HG02588 (cell line): ENCODE measurements around the gene SPDYE1.
"Not testable (repeated sequence)": the region's sequence is repeated elsewhere in the genome, so short reads cannot be mapped to it uniquely, and the experiment has no call there.

Experiments used
- ATAC-seq: cut with Tn5 transposase; IDR thresholded peaks from one replicate; pipeline ENCODE4 v1.9.1; 2021; ENCODE audit warnings: mild to moderate bottlenecking, moderate library complexity; ENCODE audit not compliant: unreplicated experiment

SPDYE1 gene

GRCh38 chr7:43990829-43991228, 6.9 kb upstream of the SPDYE1 start:
- not testable (repeated sequence) for ATAC-seq

GRCh38 chr7:43992896-43993295, 4.8 kb upstream of the SPDYE1 start:
- peak; percentile 80 for ATAC-seq

- not testable (repeated sequence) for ATAC-seq
Measured at GRCh38 chr7:43994681-43995080, 3.0 kb upstream of the SPDYE1 start.

GRCh38 chr7:44012081-44012480, 14.4 kb downstream of the SPDYE1 start:
- ATAC-seq, result not testable (repeated sequence)

- ATAC-seq, result not testable (repeated sequence)
Measured at GRCh38 chr7:44015090-44015489, 17.4 kb downstream of the SPDYE1 start.

- ATAC-seq, result peak; percentile 93
Measured at GRCh38 chr7:44018857-44019807, 21.4 kb downstream of the SPDYE1 start.

GRCh38 chr7:44019825-44020224, 22.1 kb downstream of the SPDYE1 start:
- not testable (repeated sequence) for ATAC-seq

GRCh38 chr7:44022069-44022468, 24.4 kb downstream of the SPDYE1 start:
- ATAC-seq, result not testable (repeated sequence)

- ATAC-seq, result not testable (repeated sequence)
Measured at GRCh38 chr7:44022796-44023467, 25.2 kb downstream of the SPDYE1 start.

GRCh38 chr7:44029433-44029832, 31.7 kb downstream of the SPDYE1 start:
- not testable (repeated sequence) for ATAC-seq

GRCh38 chr7:44030029-44030428, 32.3 kb downstream of the SPDYE1 start:
- not testable (repeated sequence) for ATAC-seq

- not testable (repeated sequence) for ATAC-seq
Measured at GRCh38 chr7:44031319-44031718, 33.6 kb downstream of the SPDYE1 start.

- ATAC-seq, result not testable (repeated sequence)
Measured at GRCh38 chr7:44032031-44032430, 34.3 kb downstream of the SPDYE1 start.

- not testable (repeated sequence) for ATAC-seq
Measured at GRCh38 chr7:44033971-44034844, 36.5 kb downstream of the SPDYE1 start.

- not testable (repeated sequence) for ATAC-seq
Measured at GRCh38 chr7:44036364-44036763, 38.7 kb downstream of the SPDYE1 start.

GRCh38 chr7:44037951-44038350, 40.3 kb downstream of the SPDYE1 start:
- ATAC-seq, result not testable (repeated sequence)

GRCh38 chr7:44038553-44038952, 40.9 kb downstream of the SPDYE1 start:
- not testable (repeated sequence) for ATAC-seq

GRCh38 chr7:44038961-44039558, 41.4 kb downstream of the SPDYE1 start:
- ATAC-seq, result peak; percentile 67

GRCh38 chr7:44039800-44040492, 42.2 kb downstream of the SPDYE1 start:
- ATAC-seq, result peak; percentile 2

- ATAC-seq, result peak; percentile 43
Measured at GRCh38 chr7:44040493-44040891, 42.8 kb downstream of the SPDYE1 start.
